K562 (cell line): ENCODE measurements around the gene ANKDD1A. TPM values are rescaled to one million over a fixed set of nuclear protein-coding genes. Genes with fewer than 3 reads are reported as not detected.

Source experiments
- ARID1B ChIP-seq: fragments of 450-650 bp; IDR thresholded peaks from 2 replicates; pipeline ENCODE4 v1.6.1; 2016; ENCODE audit warnings: antibody characterized with exemption, mild to moderate bottlenecking, inconsistent platforms
- TAF9B ChIP-seq: fragments of 450-650 bp; IDR thresholded peaks from 2 replicates; pipeline ENCODE4 v1.6.1; 2018; ENCODE audit warnings: mild to moderate bottlenecking; ENCODE audit not compliant: partially characterized antibody
- ZNF253 ChIP-seq: fragments of 250-450 bp; sonication (Bioruptor Pico); conservative IDR thresholded peaks from 2 replicates; pipeline ENCODE4 v1.6.1; 2021; ENCODE audit warnings: mild to moderate bottlenecking
- polyA plus RNA-seq, 8 experiments: library from polyadenylated mRNA; depleted of rRNA in 4 of 8; stranded (reverse) in 5 of 8; unstranded in 3 of 8; fragments of >200 nt; fragmentation: Nextera tagmentation in 2 of 8; fragmentation: Illumina TruSeq in 1 of 8; extraction: Ambion mirVana in 2 of 8; extraction: Trizol in 1 of 8; gene quantifications; 2 replicates each; pipeline versions ENCODE4 v1.2.1 to v1.2.3, GENCODE V29; 2011 to 2014; ENCODE audit warnings: inconsistent platforms in 1 of 8, missing spikeins in 1 of 8
- total RNA-seq, 7 experiments: library from RNA; depleted of rRNA in 6 of 7; stranded (reverse); fragments of >200 nt in 6 of 7; fragmentation: Illumina TruSeq in 2 of 7; extraction: Trizol in 2 of 7; gene quantifications; 2 replicates each; pipeline versions ENCODE4 v1.2.1 to v1.2.3, GENCODE V29; 2011 to 2021; ENCODE audit warnings: low replicate concordance in 1 of 7
- TF ChIP-seq, protein P1 (sequence below), 2 experiments: fragments of 450-650 bp in 1 of 2; sonication (generic) in 1 of 2; formaldehyde crosslinking in 1 of 2; IDR thresholded peaks; 2 replicates each; pipeline versions ENCODE4 v1.7.1 to v1.9.0; 2016 to 2022; ENCODE audit warnings: inconsistent platforms in 1 of 2, mild to moderate bottlenecking in 1 of 2, missing genetic modification reagents in 1 of 2
- TF ChIP-seq, protein P2 (sequence below): fragments of 450-650 bp; IDR thresholded peaks from 2 replicates; pipeline ENCODE4 v1.7.0; 2016; ENCODE audit warnings: borderline replicate concordance
- TF ChIP-seq, protein P3 (sequence below): IDR thresholded peaks from 3 replicates; pipeline ENCODE4 v1.6.1; 2011; ENCODE audit warnings: borderline replicate concordance, mild to moderate bottlenecking; ENCODE audit not compliant: insufficient read length, insufficient read depth

Gene ANKDD1A
- total and polyA plus RNA-seq, 9 of the 15 experiments (the other 6 are each of a cell fraction or from before 2014, with no cell fraction given) = 0.08 to 0.80 (median 0.43) TPM

DNA sequence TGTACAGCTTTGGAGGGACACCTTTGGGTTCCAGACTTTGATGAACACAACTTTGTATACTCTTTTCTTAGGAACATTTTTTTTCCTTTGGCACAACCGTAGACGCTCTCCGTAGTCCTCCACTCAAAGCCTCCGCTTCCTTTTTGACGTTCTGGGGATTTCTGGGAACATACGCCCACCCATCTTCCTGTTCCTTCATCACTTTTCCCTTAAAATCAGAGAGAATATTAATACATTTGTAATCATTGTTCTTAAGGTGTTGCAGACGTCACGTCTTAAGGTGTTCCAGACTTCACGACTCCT is 78.4 kb downstream of the ANKDD1A start (continued):
- TF ChIP-seq, protein P1, sequence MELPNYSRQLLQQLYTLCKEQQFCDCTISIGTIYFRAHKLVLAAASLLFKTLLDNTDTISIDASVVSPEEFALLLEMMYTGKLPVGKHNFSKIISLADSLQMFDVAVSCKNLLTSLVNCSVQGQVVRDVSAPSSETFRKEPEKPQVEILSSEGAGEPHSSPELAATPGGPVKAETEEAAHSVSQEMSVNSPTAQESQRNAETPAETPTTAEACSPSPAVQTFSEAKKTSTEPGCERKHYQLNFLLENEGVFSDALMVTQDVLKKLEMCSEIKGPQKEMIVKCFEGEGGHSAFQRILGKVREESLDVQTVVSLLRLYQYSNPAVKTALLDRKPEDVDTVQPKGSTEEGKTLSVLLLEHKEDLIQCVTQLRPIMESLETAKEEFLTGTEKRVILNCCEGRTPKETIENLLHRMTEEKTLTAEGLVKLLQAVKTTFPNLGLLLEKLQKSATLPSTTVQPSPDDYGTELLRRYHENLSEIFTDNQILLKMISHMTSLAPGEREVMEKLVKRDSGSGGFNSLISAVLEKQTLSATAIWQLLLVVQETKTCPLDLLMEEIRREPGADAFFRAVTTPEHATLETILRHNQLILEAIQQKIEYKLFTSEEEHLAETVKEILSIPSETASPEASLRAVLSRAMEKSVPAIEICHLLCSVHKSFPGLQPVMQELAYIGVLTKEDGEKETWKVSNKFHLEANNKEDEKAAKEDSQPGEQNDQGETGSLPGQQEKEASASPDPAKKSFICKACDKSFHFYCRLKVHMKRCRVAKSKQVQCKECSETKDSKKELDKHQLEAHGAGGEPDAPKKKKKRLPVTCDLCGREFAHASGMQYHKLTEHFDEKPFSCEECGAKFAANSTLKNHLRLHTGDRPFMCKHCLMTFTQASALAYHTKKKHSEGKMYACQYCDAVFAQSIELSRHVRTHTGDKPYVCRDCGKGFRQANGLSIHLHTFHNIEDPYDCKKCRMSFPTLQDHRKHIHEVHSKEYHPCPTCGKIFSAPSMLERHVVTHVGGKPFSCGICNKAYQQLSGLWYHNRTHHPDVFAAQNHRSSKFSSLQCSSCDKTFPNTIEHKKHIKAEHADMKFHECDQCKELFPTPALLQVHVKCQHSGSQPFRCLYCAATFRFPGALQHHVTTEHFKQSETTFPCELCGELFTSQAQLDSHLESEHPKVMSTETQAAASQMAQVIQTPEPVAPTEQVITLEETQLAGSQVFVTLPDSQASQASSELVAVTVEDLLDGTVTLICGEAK (IDR thresholded peaks at IDR 0.05) = peak; percentile 59
- TF ChIP-seq, protein P1 (CRISPR knock-in tag; IDR thresholded peaks at IDR 0.05) = no peak
- TF ChIP-seq, protein P2, sequence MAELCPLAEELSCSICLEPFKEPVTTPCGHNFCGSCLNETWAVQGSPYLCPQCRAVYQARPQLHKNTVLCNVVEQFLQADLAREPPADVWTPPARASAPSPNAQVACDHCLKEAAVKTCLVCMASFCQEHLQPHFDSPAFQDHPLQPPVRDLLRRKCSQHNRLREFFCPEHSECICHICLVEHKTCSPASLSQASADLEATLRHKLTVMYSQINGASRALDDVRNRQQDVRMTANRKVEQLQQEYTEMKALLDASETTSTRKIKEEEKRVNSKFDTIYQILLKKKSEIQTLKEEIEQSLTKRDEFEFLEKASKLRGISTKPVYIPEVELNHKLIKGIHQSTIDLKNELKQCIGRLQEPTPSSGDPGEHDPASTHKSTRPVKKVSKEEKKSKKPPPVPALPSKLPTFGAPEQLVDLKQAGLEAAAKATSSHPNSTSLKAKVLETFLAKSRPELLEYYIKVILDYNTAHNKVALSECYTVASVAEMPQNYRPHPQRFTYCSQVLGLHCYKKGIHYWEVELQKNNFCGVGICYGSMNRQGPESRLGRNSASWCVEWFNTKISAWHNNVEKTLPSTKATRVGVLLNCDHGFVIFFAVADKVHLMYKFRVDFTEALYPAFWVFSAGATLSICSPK = no peak
- TF ChIP-seq ARID1B (0 out of 2 replicates have a peak, but pooled peaks have one; percentile 12), ZNF253 (CRISPR knock-in tag) (no peak), TAF9B (peak; percentile 31)
- TF ChIP-seq, protein P3, sequence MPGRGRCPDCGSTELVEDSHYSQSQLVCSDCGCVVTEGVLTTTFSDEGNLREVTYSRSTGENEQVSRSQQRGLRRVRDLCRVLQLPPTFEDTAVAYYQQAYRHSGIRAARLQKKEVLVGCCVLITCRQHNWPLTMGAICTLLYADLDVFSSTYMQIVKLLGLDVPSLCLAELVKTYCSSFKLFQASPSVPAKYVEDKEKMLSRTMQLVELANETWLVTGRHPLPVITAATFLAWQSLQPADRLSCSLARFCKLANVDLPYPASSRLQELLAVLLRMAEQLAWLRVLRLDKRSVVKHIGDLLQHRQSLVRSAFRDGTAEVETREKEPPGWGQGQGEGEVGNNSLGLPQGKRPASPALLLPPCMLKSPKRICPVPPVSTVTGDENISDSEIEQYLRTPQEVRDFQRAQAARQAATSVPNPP = no peak
